Measurements from ENCODE around the gene CUL3.
A peak's percentile ranks its signal among the peaks of the same experiment; 100 is the strongest.
"Not testable (repeated sequence)": the region's sequence is repeated elsewhere in the genome, so short reads cannot be mapped to it uniquely, and the experiment has no call there.

CUL3 gene

GRCh38 chr2:224585211-224586088 lies at the start of gene CUL3:
Gene CUL3 (minus strand): TSS chr2:224585363. CDS start chr2:224585009, 354 bp downstream.
- Histone ChIP-seq H3K9ac (ENCODE audit: low read length in 2 of 2) (peak within 1 kb of the TSS; percentile 78 to 83), H3K4me3 (ENCODE audit: low read length in 2 of 2) (peak within 1 kb of the TSS; percentile 92), H3K27me3 (ENCODE audit: control insufficient read depth in 1 of 2, insufficient read depth in 2 of 2, low read length in 2 of 2) (no peaks in the 10 kb centered on the region), H3K27ac (ENCODE audit: low read length) (peak within 1 kb of the TSS; percentile 50), H3K4me1 (ENCODE audit: control insufficient read depth, insufficient read depth, low read length) (peaks cover 10% of the 10 kb centered on the region), H3K9me3 (ENCODE audit: control insufficient read depth in 2 of 2, low read length in 2 of 2) (no peaks in the 10 kb centered on the region), H3K36me3 (ENCODE audit: control insufficient read depth in 2 of 2, insufficient read depth in 2 of 2, low read length in 2 of 2) (no peaks in the 10 kb centered on the region)

GRCh38 chr2:224630659-224631550 lies 45.7 kb upstream of the CUL3 start:
- H3K4me1 ChIP-seq (ENCODE audit: control insufficient read depth, insufficient read depth, low read length) = no peaks in the 10 kb centered on the region
- no peaks in the 10 kb centered on the region for H3K27me3 ChIP-seq (ENCODE audit: control insufficient read depth in 1 of 2, insufficient read depth in 2 of 2, low read length in 2 of 2)
- no peak overlapping the region for H3K9ac ChIP-seq (ENCODE audit: low read length in 2 of 2)
- no peaks in the 10 kb centered on the region for H3K36me3 ChIP-seq (ENCODE audit: control insufficient read depth in 2 of 2, insufficient read depth in 2 of 2, low read length in 2 of 2)
- H3K4me3 ChIP-seq (ENCODE audit: low read length in 2 of 2) = no peak overlapping the region
- H3K27ac ChIP-seq (ENCODE audit: low read length) = no peak overlapping the region
- no peaks in the 10 kb centered on the region for H3K9me3 ChIP-seq (ENCODE audit: control insufficient read depth in 2 of 2, low read length in 2 of 2)

- Histone ChIP-seq H3K9me3 (ENCODE audit: control insufficient read depth in 2 of 2, low read length in 2 of 2) (no peaks in the 10 kb centered on the region), H3K27me3 (ENCODE audit: control insufficient read depth in 1 of 2, insufficient read depth in 2 of 2, low read length in 2 of 2) (no peaks in the 10 kb centered on the region), H3K27ac (ENCODE audit: low read length) (no peak overlapping the region), H3K4me1 (ENCODE audit: control insufficient read depth, insufficient read depth, low read length) (no peaks in the 10 kb centered on the region), H3K36me3 (ENCODE audit: control insufficient read depth in 2 of 2, insufficient read depth in 2 of 2, low read length in 2 of 2) (no peaks in the 10 kb centered on the region), H3K4me3 (ENCODE audit: low read length in 2 of 2) (no peak overlapping the region), H3K9ac (ENCODE audit: low read length in 2 of 2) (no peak overlapping the region)
Measured at GRCh38 chr2:224628416-224628815, 43.3 kb upstream of the CUL3 start.

- H3K27me3 ChIP-seq (ENCODE audit: control insufficient read depth in 1 of 2, insufficient read depth in 2 of 2, low read length in 2 of 2) = no peaks in the 10 kb centered on the region
- no peaks in the 10 kb centered on the region for H3K36me3 ChIP-seq (ENCODE audit: control insufficient read depth in 2 of 2, insufficient read depth in 2 of 2, low read length in 2 of 2)
- H3K4me3 ChIP-seq (ENCODE audit: low read length in 2 of 2) = no peak overlapping the region
- H3K4me1 ChIP-seq (ENCODE audit: control insufficient read depth, insufficient read depth, low read length) = no peaks in the 10 kb centered on the region
- no peak overlapping the region for H3K27ac ChIP-seq (ENCODE audit: low read length)
- no peaks in the 10 kb centered on the region for H3K9me3 ChIP-seq (ENCODE audit: control insufficient read depth in 2 of 2, low read length in 2 of 2)
- no peak overlapping the region for H3K9ac ChIP-seq (ENCODE audit: low read length in 2 of 2)
Measured at GRCh38 chr2:224626735-224627134, 41.6 kb upstream of the CUL3 start.

GRCh38 chr2:224613543-224614286 lies 28.6 kb upstream of the CUL3 start:
- no peak overlapping the region for H3K9ac ChIP-seq (ENCODE audit: low read length in 2 of 2)
- H3K9me3 ChIP-seq (ENCODE audit: control insufficient read depth in 2 of 2, low read length in 2 of 2) = no peaks in the 10 kb centered on the region
- H3K36me3 ChIP-seq (ENCODE audit: control insufficient read depth in 2 of 2, insufficient read depth in 2 of 2, low read length in 2 of 2) = no peaks in the 10 kb centered on the region
- H3K4me1 ChIP-seq (ENCODE audit: control insufficient read depth, insufficient read depth, low read length) = no peaks in the 10 kb centered on the region
- no peak overlapping the region for H3K27ac ChIP-seq (ENCODE audit: low read length)
- H3K4me3 ChIP-seq (ENCODE audit: low read length in 2 of 2) = no peak overlapping the region
- no peaks in the 10 kb centered on the region for H3K27me3 ChIP-seq (ENCODE audit: control insufficient read depth in 1 of 2, insufficient read depth in 2 of 2, low read length in 2 of 2)

GRCh38 chr2:224612578-224612977 lies 27.4 kb upstream of the CUL3 start:
- Histone ChIP-seq H3K9me3 (ENCODE audit: control insufficient read depth in 2 of 2, low read length in 2 of 2) (no peaks in the 10 kb centered on the region), H3K27ac (ENCODE audit: low read length) (no peak overlapping the region), H3K9ac (ENCODE audit: low read length in 2 of 2) (no peak overlapping the region), H3K4me1 (ENCODE audit: control insufficient read depth, insufficient read depth, low read length) (no peaks in the 10 kb centered on the region), H3K4me3 (ENCODE audit: low read length in 2 of 2) (no peak overlapping the region), H3K36me3 (ENCODE audit: control insufficient read depth in 2 of 2, insufficient read depth in 2 of 2, low read length in 2 of 2) (no peaks in the 10 kb centered on the region), H3K27me3 (ENCODE audit: control insufficient read depth in 1 of 2, insufficient read depth in 2 of 2, low read length in 2 of 2) (no peaks in the 10 kb centered on the region)

GRCh38 chr2:224611938-224612337 lies 26.8 kb upstream of the CUL3 start:
- H3K9ac ChIP-seq (ENCODE audit: low read length in 2 of 2) = no peak overlapping the region
- H3K4me3 ChIP-seq (ENCODE audit: low read length in 2 of 2) = no peak overlapping the region
- peaks cover 0 to 2% of the 10 kb centered on the region in 2 donors for H3K27me3 ChIP-seq (ENCODE audit: control insufficient read depth in 1 of 2, insufficient read depth in 2 of 2, low read length in 2 of 2)
- no peaks in the 10 kb centered on the region for H3K36me3 ChIP-seq (ENCODE audit: control insufficient read depth in 2 of 2, insufficient read depth in 2 of 2, low read length in 2 of 2)
- no peak overlapping the region for H3K27ac ChIP-seq (ENCODE audit: low read length)
- H3K4me1 ChIP-seq (ENCODE audit: control insufficient read depth, insufficient read depth, low read length) = no peaks in the 10 kb centered on the region
- H3K9me3 ChIP-seq (ENCODE audit: control insufficient read depth in 2 of 2, low read length in 2 of 2) = no peaks in the 10 kb centered on the region

GRCh38 chr2:224608104-224608503 lies 22.9 kb upstream of the CUL3 start:
- H3K27me3 ChIP-seq (ENCODE audit: control insufficient read depth in 1 of 2, insufficient read depth in 2 of 2, low read length in 2 of 2) = peaks cover 0 to 2% of the 10 kb centered on the region in 2 donors
- no peak overlapping the region for H3K27ac ChIP-seq (ENCODE audit: low read length)
- H3K4me3 ChIP-seq (ENCODE audit: low read length in 2 of 2) = no peak overlapping the region
- H3K9me3 ChIP-seq (ENCODE audit: control insufficient read depth in 2 of 2, low read length in 2 of 2) = no peaks in the 10 kb centered on the region
- no peaks in the 10 kb centered on the region for H3K36me3 ChIP-seq (ENCODE audit: control insufficient read depth in 2 of 2, insufficient read depth in 2 of 2, low read length in 2 of 2)
- no peak overlapping the region for H3K9ac ChIP-seq (ENCODE audit: low read length in 2 of 2)
- H3K4me1 ChIP-seq (ENCODE audit: control insufficient read depth, insufficient read depth, low read length) = no peaks in the 10 kb centered on the region

GRCh38 chr2:224603746-224604500 lies 18.8 kb upstream of the CUL3 start:
- not testable (repeated sequence) for H3K27ac ChIP-seq (ENCODE audit: low read length); H3K9me3 ChIP-seq (ENCODE audit: control insufficient read depth in 2 of 2, low read length in 2 of 2); H3K4me1 ChIP-seq (ENCODE audit: control insufficient read depth, insufficient read depth, low read length); H3K36me3 ChIP-seq (ENCODE audit: control insufficient read depth in 2 of 2, insufficient read depth in 2 of 2, low read length in 2 of 2); H3K9ac ChIP-seq (ENCODE audit: low read length in 2 of 2); H3K27me3 ChIP-seq (ENCODE audit: control insufficient read depth in 1 of 2, insufficient read depth in 2 of 2, low read length in 2 of 2); H3K4me3 ChIP-seq (ENCODE audit: low read length in 2 of 2)
